ENCODE results near the gene COL11A1.
A peak's percentile ranks its signal among the peaks of the same experiment; 100 is the strongest.

The COL11A1 gene

DNA sequence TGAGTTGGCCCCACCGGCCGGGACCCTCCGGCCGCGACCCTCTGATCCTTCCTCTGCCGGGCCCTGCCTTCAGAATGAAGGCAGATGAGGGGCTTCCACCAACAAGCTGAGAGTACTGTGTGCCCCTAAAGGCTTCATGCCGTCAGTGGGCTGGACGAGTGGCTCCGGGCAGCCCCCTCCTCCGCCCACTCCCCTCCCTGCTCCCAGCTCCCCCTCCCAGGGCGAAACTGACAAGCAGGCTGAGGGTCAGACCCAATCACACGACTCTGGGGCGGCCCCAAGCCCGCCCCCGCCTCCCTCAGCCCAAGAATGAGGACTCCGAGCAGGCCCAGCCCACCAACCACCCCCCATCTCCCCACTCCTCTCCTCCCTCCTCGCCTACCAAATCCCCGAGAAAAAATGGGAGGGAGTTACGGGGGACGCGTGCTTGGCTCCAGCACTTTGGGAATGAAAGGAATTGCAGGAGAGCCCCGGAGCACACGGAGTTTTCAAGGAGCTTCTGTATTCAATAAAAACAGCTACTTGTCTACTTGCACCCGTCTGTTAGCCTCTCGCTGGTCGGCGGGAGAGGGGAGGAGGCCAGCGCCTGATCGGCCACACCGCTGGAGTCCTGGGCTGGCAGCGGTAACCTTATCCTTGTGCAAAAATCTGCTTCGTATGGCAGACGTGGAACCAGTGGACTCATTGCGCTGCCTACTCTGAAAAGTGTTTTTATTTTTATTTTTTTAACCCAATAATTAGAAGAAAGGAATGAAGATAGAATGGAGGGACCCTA, at the start of gene COL11A1:
Gene COL11A1, minus strand, starts transcription at position 147 of the 775 bp plus-strand sequence. CDS start 344 bp downstream, outside the sequence.
- DNase-seq: peak; percentile 84
- TF ChIP-seq, protein P1, sequence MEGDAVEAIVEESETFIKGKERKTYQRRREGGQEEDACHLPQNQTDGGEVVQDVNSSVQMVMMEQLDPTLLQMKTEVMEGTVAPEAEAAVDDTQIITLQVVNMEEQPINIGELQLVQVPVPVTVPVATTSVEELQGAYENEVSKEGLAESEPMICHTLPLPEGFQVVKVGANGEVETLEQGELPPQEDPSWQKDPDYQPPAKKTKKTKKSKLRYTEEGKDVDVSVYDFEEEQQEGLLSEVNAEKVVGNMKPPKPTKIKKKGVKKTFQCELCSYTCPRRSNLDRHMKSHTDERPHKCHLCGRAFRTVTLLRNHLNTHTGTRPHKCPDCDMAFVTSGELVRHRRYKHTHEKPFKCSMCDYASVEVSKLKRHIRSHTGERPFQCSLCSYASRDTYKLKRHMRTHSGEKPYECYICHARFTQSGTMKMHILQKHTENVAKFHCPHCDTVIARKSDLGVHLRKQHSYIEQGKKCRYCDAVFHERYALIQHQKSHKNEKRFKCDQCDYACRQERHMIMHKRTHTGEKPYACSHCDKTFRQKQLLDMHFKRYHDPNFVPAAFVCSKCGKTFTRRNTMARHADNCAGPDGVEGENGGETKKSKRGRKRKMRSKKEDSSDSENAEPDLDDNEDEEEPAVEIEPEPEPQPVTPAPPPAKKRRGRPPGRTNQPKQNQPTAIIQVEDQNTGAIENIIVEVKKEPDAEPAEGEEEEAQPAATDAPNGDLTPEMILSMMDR (IDR thresholded peaks at IDR 0.05): no peak
- no peaks in the 10 kb centered on the region for H3K9me3 Mint-ChIP-seq
- H3K27ac Mint-ChIP-seq: peak within 1 kb of the TSS; percentile 1
- peak within 1 kb of the TSS; percentile 88 for H3K4me3 Mint-ChIP-seq
- peaks cover 29% of the 10 kb centered on the region for H3K4me1 Mint-ChIP-seq
- H3K36me3 Mint-ChIP-seq (ENCODE audit: low read depth): no peaks in the 10 kb centered on the region
- peaks cover 5% of the 10 kb centered on the region for H3K27me3 Mint-ChIP-seq (ENCODE audit: low read depth, poor library complexity)

- H3K36me3 Mint-ChIP-seq (ENCODE audit: low read depth): no peaks in the 10 kb centered on the region
- TF ChIP-seq, protein P1 (IDR thresholded peaks at IDR 0.05): no peak
- no peak overlapping the region for H3K27ac Mint-ChIP-seq
- H3K4me1 Mint-ChIP-seq: no peaks in the 10 kb centered on the region
- DNase-seq: no peak
- no peaks in the 10 kb centered on the region for H3K27me3 Mint-ChIP-seq (ENCODE audit: low read depth, poor library complexity)
- no peak overlapping the region for H3K4me3 Mint-ChIP-seq
- H3K9me3 Mint-ChIP-seq: no peaks in the 10 kb centered on the region
Measured at GRCh38 chr1:103156966-103157365, 48.6 kb upstream of the COL11A1 start.

DNA sequence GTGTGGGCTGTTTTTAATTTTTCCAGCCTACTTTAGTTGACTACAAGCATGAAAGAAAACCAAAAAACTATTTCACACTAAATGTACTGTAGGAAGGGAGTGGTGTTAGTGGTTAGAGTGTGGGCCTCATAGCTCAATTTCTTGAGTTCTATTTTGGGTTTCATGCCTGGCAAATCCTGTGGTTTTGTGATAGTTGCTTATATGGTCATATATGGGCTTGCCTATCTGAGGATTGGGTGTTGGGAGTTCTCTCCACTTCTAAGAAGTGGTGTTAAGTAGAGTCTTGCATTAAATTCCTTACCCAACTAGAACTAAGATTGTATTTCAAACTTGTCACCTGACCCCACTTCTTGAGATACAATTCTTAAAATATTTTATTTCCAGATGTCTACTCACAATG, 37.8 kb upstream of the COL11A1 start:
- Mint-ChIP-seq H3K27me3 (ENCODE audit: low read depth, poor library complexity) (no peaks in the 10 kb centered on the region), H3K27ac (no peak overlapping the region), H3K4me3 (no peak overlapping the region), H3K4me1 (no peaks in the 10 kb centered on the region), H3K9me3 (no peaks in the 10 kb centered on the region), H3K36me3 (ENCODE audit: low read depth) (no peaks in the 10 kb centered on the region)
- TF ChIP-seq, protein P1 (IDR thresholded peaks at IDR 0.05): no peak
- no peak for DNase-seq

DNA sequence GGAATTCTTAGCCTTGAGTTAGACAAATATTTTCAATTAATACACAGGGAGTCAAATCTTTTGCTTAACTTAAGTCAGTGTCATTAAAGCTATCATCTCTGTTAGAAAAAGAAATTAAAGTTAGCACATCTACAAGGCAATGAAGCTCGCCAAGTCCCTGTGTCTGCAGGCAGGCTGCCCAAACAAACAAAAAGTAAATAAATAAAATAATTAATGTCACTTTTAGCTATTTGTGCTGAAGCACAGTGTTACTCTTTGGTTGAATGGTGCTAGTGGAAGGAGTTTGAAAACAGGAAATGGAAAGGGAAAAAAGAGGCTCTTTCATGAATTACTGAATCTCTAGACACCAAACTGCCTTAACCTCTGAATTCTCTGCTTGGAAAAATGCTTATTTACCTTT, 37.1 kb upstream of the COL11A1 start:
- H3K4me1 Mint-ChIP-seq: no peaks in the 10 kb centered on the region
- no peak overlapping the region for H3K27ac Mint-ChIP-seq
- no peak overlapping the region for H3K4me3 Mint-ChIP-seq
- H3K36me3 Mint-ChIP-seq (ENCODE audit: low read depth): no peaks in the 10 kb centered on the region
- TF ChIP-seq, protein P1 (IDR thresholded peaks at IDR 0.05): no peak
- DNase-seq: no peak
- no peaks in the 10 kb centered on the region for H3K9me3 Mint-ChIP-seq
- H3K27me3 Mint-ChIP-seq (ENCODE audit: low read depth, poor library complexity): no peaks in the 10 kb centered on the region

GRCh38 chr1:103144681-103145080, 36.4 kb upstream of the COL11A1 start:
- Mint-ChIP-seq H3K4me1 (no peaks in the 10 kb centered on the region), H3K27me3 (ENCODE audit: low read depth, poor library complexity) (peaks cover 3% of the 10 kb centered on the region), H3K9me3 (no peaks in the 10 kb centered on the region), H3K27ac (no peak overlapping the region), H3K36me3 (ENCODE audit: low read depth) (no peaks in the 10 kb centered on the region), H3K4me3 (no peak overlapping the region)
- TF ChIP-seq, protein P1 (IDR thresholded peaks at IDR 0.05): no peak
- no peak for DNase-seq

- H3K27ac Mint-ChIP-seq: no peak overlapping the region
- no peaks in the 10 kb centered on the region for H3K9me3 Mint-ChIP-seq
- no peaks in the 10 kb centered on the region for H3K36me3 Mint-ChIP-seq (ENCODE audit: low read depth)
- peaks cover 3% of the 10 kb centered on the region for H3K27me3 Mint-ChIP-seq (ENCODE audit: low read depth, poor library complexity)
- H3K4me3 Mint-ChIP-seq: no peak overlapping the region
- TF ChIP-seq, protein P1 (IDR thresholded peaks at IDR 0.05): no peak
- DNase-seq: no peak
- no peaks in the 10 kb centered on the region for H3K4me1 Mint-ChIP-seq
Measured at GRCh38 chr1:103142461-103142860, 34.1 kb upstream of the COL11A1 start.
